Measurements from ENCODE around the gene CDK6. TPM values are rescaled to one million over a fixed set of nuclear protein-coding genes. Genes with fewer than 3 reads are reported as not detected.

Gene CDK6
- total and polyA plus RNA-seq, 2 of the 8 experiments (the other 6 are each of a cell fraction or from before 2014, with no cell fraction given), result 5.9 to 18.9 TPM

GRCh38 chr7:92594746-92595145 lies 241.6 kb downstream of the CDK6 start (continued):
- no peak for TF ChIP-seq CTCF (IDR thresholded peaks at IDR 0.05; ENCODE audit: control extremely low read depth in 1 of 3, insufficient read depth in 1 of 3, low read depth in 1 of 3, low read length in 3 of 3)
- TF ChIP-seq SIRT6 (IDR thresholded peaks at IDR 0.05; ENCODE audit: low read length), result no peak
- no peak for TF ChIP-seq CEBPB (IDR thresholded peaks at IDR 0.05; ENCODE audit: low read depth, low read length)
- TF ChIP-seq TAF7 (optimal IDR thresholded peaks at IDR 0.05; ENCODE audit: borderline replicate concordance, low read depth, low read length), result no peak
- no peak for TF ChIP-seq MAFK (IDR thresholded peaks at IDR 0.05; ENCODE audit: low read depth, low read length)
- TF ChIP-seq E2F6 (IDR thresholded peaks at IDR 0.05), result no peak
- no peak for TF ChIP-seq SP2 (IDR thresholded peaks at IDR 0.05; ENCODE audit: low read length)
- TF ChIP-seq CREB1 (IDR thresholded peaks at IDR 0.05), result no peak
- TF ChIP-seq YY1 (IDR thresholded peaks at IDR 0.05; ENCODE audit: low read depth, low read length), result no peak

Data from H1 (cell line).